Measurements from ENCODE around the gene LRRC56. TPM values are rescaled to one million over a fixed set of nuclear protein-coding genes. Genes with fewer than 3 reads are reported as not detected.

Gene LRRC56, protein sequence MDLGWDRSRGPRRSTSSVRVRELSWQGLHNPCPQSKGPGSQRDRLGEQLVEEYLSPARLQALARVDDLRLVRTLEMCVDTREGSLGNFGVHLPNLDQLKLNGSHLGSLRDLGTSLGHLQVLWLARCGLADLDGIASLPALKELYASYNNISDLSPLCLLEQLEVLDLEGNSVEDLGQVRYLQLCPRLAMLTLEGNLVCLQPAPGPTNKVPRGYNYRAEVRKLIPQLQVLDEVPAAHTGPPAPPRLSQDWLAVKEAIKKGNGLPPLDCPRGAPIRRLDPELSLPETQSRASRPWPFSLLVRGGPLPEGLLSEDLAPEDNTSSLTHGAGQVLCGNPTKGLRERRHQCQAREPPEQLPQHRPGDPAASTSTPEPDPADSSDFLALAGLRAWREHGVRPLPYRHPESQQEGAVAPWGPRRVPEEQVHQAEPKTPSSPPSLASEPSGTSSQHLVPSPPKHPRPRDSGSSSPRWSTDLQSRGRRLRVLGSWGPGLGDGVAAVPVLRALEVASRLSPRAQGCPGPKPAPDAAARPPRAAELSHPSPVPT
- total RNA-seq (2014; rRNA removed; shearing (Covaris generic)), result 0.03 and 1.0 TPM in 2 replicates

- in situ Hi-C loops (cut with HindIII; ENCODE audit: low sequenced_read_pairs), result no loop called here
- peak; percentile 53 for DNase-seq (ENCODE audit: low spot score)
Observed at GRCh38 chr11:536841-537621, at the start of gene LRRC56. Gene LRRC56 (plus strand): TSS chr11:537527. CDS start chr11:540685, 3,158 bp downstream.

DNA sequence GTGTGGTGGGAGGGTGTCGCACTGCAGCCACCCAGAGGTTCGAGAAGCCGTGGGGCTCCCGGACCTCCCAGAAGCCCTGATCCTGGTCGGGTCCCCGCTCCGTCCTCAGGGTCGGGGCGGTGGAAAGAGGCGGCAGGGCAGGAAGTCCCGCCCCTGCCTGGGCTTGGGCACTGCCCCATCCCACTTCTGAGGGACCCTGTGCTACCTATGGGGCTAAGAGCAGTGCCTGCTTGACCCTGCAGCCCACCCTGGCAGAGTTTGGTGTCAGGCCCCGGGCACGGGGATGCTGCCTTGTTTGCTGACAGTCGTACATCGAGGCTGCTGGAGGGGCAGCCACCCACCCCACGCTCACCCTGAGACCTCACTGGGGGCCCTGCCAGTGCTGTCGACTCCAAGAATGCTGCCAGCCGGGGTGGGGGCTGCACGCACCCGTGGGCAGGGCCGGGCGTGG lies 49.7 kb upstream of the LRRC56 start:
- in situ Hi-C loops (cut with HindIII; ENCODE audit: low sequenced_read_pairs), result no loop called here
- no peak for DNase-seq (ENCODE audit: low spot score)

DNA sequence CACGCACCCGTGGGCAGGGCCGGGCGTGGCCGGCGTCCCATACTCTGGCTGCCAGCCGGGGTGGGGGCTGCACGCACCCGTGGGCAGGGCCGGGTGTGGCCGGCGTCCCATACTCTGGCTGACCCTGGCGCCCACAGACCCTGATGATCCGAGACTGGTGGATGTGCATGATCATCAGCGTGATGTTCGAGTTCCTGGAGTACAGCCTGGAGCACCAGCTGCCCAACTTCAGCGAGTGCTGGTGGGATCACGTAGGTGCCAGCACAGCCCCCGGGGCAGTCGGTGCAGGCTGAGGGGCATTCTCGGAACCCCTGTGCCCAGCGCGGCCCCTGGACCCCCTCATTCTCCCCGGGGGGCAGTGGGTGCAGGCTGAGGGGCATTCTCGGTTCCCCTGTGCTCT lies 49.3 kb upstream of the LRRC56 start:
- DNase-seq (ENCODE audit: low spot score), result no peak
- in situ Hi-C loops (cut with HindIII; ENCODE audit: low sequenced_read_pairs), result no loop called here

GRCh38 chr11:488579-488978 lies 48.7 kb upstream of the LRRC56 start:
- in situ Hi-C loops (cut with HindIII; ENCODE audit: low sequenced_read_pairs), result no loop called here
- DNase-seq (ENCODE audit: low spot score), result no peak

GRCh38 chr11:488992-489391 lies 48.3 kb upstream of the LRRC56 start:
- in situ Hi-C loops (cut with HindIII; ENCODE audit: low sequenced_read_pairs), result no loop called here
- no peak for DNase-seq (ENCODE audit: low spot score)

GRCh38 chr11:489610-490185 lies 47.6 kb upstream of the LRRC56 start:
- in situ Hi-C loops (cut with HindIII; ENCODE audit: low sequenced_read_pairs), result no loop called here

GRCh38 chr11:490186-490929 lies 47.0 kb upstream of the LRRC56 start:
- DNase-seq (ENCODE audit: low spot score), result no peak
- in situ Hi-C loops (cut with HindIII; ENCODE audit: low sequenced_read_pairs), result no loop called here

More at GRCh38 chr11:489610-490185, 47.6 kb upstream of the LRRC56 start:
- DNase-seq (ENCODE audit: low spot score), result no peak

DNA sequence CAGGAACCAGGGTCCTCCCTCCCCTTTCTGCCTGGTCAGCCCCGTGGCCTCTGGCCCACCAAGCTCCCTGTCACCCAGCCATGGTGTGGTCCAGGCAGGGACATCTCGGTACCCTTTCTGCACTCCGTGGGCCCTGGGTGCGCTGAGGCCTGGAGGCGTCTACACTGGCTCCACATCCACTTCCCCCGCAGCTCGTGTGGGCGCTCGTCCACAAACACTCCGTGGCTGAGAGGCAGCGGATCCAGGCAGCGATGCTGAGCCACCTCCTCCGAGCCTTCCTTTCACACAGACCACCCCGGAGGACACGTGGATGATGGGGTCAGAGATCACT lies 46.4 kb upstream of the LRRC56 start:
- in situ Hi-C loops (cut with HindIII; ENCODE audit: low sequenced_read_pairs), result no loop called here
- DNase-seq (ENCODE audit: low spot score), result no peak

GRCh38 chr11:491358-491757 lies 46.0 kb upstream of the LRRC56 start:
- DNase-seq (ENCODE audit: low spot score), result no peak
- in situ Hi-C loops (cut with HindIII; ENCODE audit: low sequenced_read_pairs), result no loop called here

- peak; percentile 66 for DNase-seq (ENCODE audit: low spot score)
- in situ Hi-C loops (cut with HindIII; ENCODE audit: low sequenced_read_pairs), result no loop called here
Observed at GRCh38 chr11:492427-493226, 44.7 kb upstream of the LRRC56 start.

DNA sequence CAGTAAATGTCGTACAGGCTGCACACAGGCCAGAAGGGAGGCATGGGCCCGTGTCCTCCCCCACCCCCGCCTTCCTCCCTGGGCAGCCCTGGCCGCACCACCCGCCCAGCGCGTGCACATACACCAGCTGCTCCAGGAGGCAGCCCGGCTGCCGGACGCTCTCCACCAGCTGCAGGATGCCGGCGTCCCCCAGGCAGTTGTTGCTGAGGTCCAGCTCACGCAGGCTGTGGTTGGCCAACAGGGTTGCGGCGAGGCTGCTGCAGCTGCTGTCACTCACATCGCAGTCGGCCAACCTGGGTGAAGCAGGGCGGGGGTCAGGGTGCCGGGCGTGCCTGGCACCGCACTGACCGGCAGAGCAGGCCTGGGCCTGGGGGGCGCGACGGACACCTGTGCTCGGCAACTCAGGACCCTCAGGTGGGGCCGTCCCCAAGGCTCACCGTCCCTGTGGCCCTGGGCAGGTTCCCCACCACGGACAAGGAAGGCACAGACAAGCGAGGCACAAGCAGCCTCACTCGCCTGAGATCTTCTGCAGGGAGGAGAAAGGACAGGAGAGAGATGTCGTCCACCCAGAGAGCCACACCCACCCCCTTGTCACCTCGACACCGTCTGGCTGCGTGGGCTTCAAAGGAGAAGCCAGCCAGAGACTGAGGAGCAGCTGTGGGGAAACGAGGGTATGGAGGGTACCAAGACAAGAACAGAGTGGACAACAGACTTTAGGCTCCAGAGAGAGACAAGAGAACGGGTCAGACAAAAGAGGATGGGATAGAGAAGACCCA lies 42.4 kb upstream of the LRRC56 start:
- in situ Hi-C loops (cut with HindIII; ENCODE audit: low sequenced_read_pairs), result no loop called here

GRCh38 chr11:495537-495931 lies 41.8 kb upstream of the LRRC56 start:
- in situ Hi-C loops (cut with HindIII; ENCODE audit: low sequenced_read_pairs), result no loop called here
- DNase-seq (ENCODE audit: low spot score), result no peak

More for the DNA sequence above, 42.4 kb upstream of the LRRC56 start:
- no peak for DNase-seq (ENCODE audit: low spot score)

DNA sequence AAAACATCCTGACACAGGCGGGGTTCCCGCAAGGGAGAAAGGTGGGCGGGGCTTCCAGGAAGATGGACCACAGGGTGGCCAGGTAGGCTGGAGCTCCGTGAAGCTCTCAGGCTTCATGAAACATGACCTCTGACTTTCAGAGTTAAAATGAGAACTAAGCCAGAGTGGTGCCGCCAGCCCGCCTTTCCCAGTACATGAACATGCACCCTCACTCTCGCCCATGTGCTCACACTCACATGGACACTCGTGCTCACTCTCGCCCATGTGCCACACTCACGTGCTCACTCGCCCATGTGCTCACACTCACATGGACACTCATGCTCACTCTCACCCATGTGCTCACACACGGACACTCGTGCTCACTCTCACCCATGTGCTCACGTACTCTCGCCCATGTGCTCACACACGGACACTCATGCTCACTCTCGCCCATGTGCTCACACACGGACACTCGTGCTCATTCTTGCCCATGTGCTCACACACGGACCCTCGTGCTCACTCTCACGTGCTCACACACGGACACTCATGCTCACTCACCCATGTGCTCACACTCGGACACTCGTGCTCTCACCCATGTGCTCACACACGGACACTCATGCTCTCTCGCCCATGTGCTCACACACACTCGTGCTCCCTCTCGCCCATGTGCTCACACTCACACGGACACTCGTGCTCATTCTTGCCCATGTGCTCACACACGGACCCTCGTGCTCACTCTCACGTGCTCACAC lies 40.3 kb upstream of the LRRC56 start:
- DNase-seq (ENCODE audit: low spot score), result no peak
- in situ Hi-C loops (cut with HindIII; ENCODE audit: low sequenced_read_pairs), result no loop called here

GRCh38 chr11:497565-498296 lies 39.6 kb upstream of the LRRC56 start:
- in situ Hi-C loops (cut with HindIII; ENCODE audit: low sequenced_read_pairs), result no loop called here
- no peak for DNase-seq (ENCODE audit: low spot score)

DNA sequence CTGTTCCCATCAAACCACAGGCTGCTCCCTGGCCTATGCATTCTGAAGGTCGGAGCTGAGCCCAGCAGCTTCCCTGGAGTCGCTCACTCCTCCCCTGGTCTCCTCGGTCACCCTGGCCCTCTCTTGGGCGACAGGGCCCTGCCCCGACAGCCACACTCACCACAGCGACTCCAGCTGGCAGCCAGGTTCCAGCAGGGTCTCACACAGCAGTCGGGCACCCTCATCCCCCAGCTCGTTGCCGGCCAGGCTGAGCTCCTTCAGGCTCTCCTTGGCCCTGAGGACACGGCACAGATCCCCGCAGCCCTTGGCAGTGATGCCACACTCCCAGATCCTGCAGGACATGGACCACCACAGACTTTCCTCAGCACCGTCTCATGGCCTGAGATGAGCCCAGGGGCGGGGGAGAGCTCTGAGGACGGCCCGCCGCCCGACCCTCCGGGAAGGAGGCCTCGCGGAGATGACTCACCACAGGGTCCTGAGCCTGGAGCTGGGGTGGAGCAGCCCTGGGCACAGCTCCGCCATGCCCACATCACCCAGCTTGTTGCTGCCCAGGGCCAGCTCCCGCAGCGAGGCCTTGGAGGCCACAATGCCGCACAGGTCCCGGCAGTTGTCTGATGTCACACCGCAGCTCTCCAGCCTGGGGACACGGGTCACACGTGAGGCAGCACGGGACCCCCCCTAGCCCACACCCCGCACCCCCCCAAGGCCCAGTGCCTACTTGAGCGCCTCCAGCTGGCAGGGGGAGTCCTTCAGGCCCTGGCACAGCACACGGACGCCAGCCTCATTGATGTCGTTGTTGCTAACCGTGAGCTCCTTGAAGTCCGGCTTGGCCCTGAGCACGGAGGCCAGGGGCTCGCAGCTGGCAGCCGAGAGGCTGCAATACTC lies 38.8 kb upstream of the LRRC56 start:
- no peak for DNase-seq (ENCODE audit: low spot score)
- in situ Hi-C loops (cut with HindIII; ENCODE audit: low sequenced_read_pairs), result no loop called here
